Measurements from ENCODE around the gene NDUFC2. TPM values are rescaled to one million over a fixed set of nuclear protein-coding genes. Genes with fewer than 3 reads are reported as not detected.
"Not testable (repeated sequence)": the region's sequence is repeated elsewhere in the genome, so short reads cannot be mapped to it uniquely, and the experiment has no call there.

The NDUFC2 gene
- total and polyA plus RNA-seq, 2 of the 8 experiments (the other 6 are each of a cell fraction or from before 2014, with no cell fraction given): 216 to 356 TPM

DNA sequence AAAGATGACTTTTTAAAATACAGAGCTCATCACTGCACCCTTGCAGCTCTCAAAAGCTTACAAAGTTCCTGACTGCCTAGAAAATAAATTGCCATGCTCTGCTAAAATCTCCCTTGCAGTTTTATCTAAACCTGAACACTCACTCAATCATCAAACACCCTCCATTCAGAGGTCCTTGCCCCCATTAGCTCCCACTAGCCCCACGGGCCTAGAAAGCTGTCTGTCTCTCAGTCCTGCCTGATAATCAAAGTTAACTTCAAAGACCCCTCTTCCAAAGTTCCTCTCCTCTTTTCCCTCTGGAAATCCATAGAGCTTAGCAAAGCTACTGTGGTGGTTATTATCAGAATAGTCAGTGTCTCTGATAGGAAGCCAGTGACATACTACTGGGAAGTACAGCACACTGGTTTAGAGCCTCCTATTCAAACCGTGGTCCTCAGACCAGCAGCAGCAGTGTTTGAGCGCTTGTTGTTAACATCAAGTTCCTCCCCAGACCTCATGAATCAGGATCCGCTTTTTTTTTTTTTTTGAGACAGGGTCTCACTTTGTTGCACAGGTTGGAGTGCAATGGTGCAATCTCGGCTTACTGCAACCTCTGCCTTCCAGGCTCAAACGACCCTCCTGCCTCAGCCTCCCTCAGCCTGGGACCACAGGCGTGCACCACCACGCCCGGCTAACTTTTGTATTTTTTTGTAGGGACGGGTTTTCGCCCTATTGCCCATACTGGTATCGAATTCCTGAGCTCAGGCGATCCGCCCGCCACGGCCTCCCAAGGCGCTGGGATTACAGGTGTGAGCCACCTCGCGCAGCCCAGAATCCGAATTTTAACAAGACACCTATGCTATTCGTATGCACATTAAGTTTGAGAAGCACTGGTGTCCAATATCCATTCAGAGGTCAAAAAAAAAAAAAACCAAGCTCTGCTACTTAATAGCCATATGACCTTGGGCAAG, 1.2 kb downstream of the NDUFC2 start (continued):
- TF ChIP-seq GTF2F1 (IDR thresholded peaks at IDR 0.05; ENCODE audit: borderline replicate concordance, low read depth, low read length) (no peak), HDAC6 (IDR thresholded peaks at IDR 0.05; ENCODE audit: low read depth, low read length) (no peak), JUND (IDR thresholded peaks at IDR 0.05; ENCODE audit: low read length) (no peak), CREB1 (IDR thresholded peaks at IDR 0.05) (no peak), CTBP2 (IDR thresholded peaks at IDR 0.05; ENCODE audit: borderline replicate concordance, insufficient read depth, insufficient read length, low read length) (no peak), BCL11A (IDR thresholded peaks at IDR 0.05; ENCODE audit: low read depth in 2 of 2, low read length in 2 of 2) (no peak)

DNA sequence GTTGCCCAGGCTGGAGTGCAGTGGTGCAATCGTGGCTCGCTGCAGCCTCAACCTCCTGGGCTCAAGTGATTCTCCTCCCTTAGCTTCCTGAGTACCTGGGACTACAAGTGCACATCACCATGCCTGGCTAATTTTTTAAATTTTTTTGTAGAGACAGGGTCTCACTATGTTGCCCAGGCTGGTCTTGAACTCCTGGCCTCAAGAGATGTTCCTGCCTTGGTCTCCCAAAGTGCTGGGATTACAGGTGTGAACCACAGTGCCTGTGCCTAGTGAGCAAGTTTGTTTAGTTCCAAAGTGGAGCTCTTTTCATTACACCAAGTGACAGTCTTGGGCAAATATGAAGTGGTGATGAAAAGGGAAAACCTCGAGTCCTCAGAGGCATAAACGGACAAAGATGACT, 2.1 kb downstream of the NDUFC2 start:
- not testable (repeated sequence) for H3K18ac ChIP-seq (ENCODE audit: extremely low read depth, low read length); H2AK5ac ChIP-seq (ENCODE audit: low read depth, low read length); H2BK12ac ChIP-seq (ENCODE audit: low read depth, low read length); H3K9me3 ChIP-seq (ENCODE audit: insufficient read depth in 2 of 2, low read depth in 1 of 2, low read length in 1 of 2); H3K4ac ChIP-seq (replicated peaks; ENCODE audit: insufficient read length, low read depth, low read length); H3K36me3 ChIP-seq (ENCODE audit: control insufficient read depth in 2 of 4, insufficient read depth in 4 of 4, low read length in 3 of 4); H4K5ac ChIP-seq (ENCODE audit: insufficient read length, low read depth, low read length); H3K9ac ChIP-seq (replicated peaks in 1 of 4; ENCODE audit: extremely low read depth in 1 of 4, low read depth in 3 of 4, low read length in 3 of 4); H3K23me2 ChIP-seq (ENCODE audit: low read depth, low read length); FAIRE-seq; H3K27me3 ChIP-seq (replicated peaks in 1 of 4; ENCODE audit: control insufficient read depth in 3 of 4, extremely low read depth in 1 of 4, insufficient read depth in 3 of 4, low read length in 3 of 4); H3K27ac ChIP-seq (ENCODE audit: low read depth, low read length); H2BK15ac ChIP-seq (ENCODE audit: low read length); H3K14ac ChIP-seq (ENCODE audit: insufficient read length); H2AFZ ChIP-seq (ENCODE audit: low read length); H4K91ac ChIP-seq (replicated peaks; ENCODE audit: insufficient read length, low read length); H2BK5ac ChIP-seq (ENCODE audit: low read depth, low read length); DNase-seq (ENCODE audit: low read depth in 1 of 2, low spot score in 2 of 2); H3K4me1 ChIP-seq (replicated peaks in 1 of 4; ENCODE audit: control insufficient read depth in 3 of 4, insufficient read depth in 4 of 4, low read length in 3 of 4); H3K23ac ChIP-seq (ENCODE audit: insufficient read length); H2BK120ac ChIP-seq (replicated peaks; ENCODE audit: low read depth, low read length); H3K4me3 ChIP-seq (ENCODE audit: extremely low read depth in 1 of 4, insufficient read depth in 2 of 4, low read depth in 3 of 4, low read length in 4 of 4); H3K56ac ChIP-seq (replicated peaks; ENCODE audit: insufficient read length, low read depth, low read length); H4K8ac ChIP-seq (ENCODE audit: extremely low read depth, insufficient read depth, low read length); H2BK20ac ChIP-seq (ENCODE audit: low read length)
- Histone ChIP-seq H4K20me1 (replicated peaks in 1 of 2; ENCODE audit: control insufficient read depth in 1 of 2, insufficient read depth in 2 of 2, low read length in 2 of 2) (peaks cover 3 to 12% of the 10 kb centered on the region in 2 experiments), H3K4me2 (ENCODE audit: insufficient read depth in 1 of 2, low read depth in 2 of 2, low read length in 2 of 2) (peak overlapping the region in 1 of 2 experiments; percentile 70; a peak in 1 of 4 replicates), H3K79me1 (ENCODE audit: low read depth, low read length) (peaks cover 23% of the 10 kb centered on the region), H3K79me2 (ENCODE audit: control insufficient read depth in 1 of 2, insufficient read depth in 2 of 2, low read length in 2 of 2) (peaks cover 20 to 47% of the 10 kb centered on the region in 2 experiments)
- CTCF ChIA-PET (ENCODE audit: partially characterized antibody): interaction anchor here (0.9 to 2.2 kb wide), 5 partner anchors 10 to 42 kb away, joined by 3 to 12 read pairs (median 5); no protein-coding TSS in a partner anchor
- WGBS, 2 experiments (ENCODE audit: extremely low coverage in 1 of 2, insufficient coverage in 1 of 2, insufficient read length in 1 of 2, insufficient replicate concordance in 2 of 2, low coverage in 1 of 2, low lambda C conversion rate in 2 of 2, missing lambda C conversion rate in 1 of 2): 87% methylated on average over 4 of the region's 4 CpGs; no CpG with 5 or more reads in 1 of the 2 experiments
- POLR2A ChIA-PET (ENCODE audit: partially characterized antibody): interaction anchor here (0.6 to 3.6 kb wide), 9 partner anchors 9 to 161 kb away, joined by 3 to 18 read pairs (median 4); partner anchors contain the start of gene INTS4

Data from H1 (cell line).